Stimulated activated CD8-positive, alpha-beta memory T cell treated with anti-CD3 and anti-CD28 coated beads, Interleukin-7, amount 100 ng/mL, for 48 hours (primary cell): ENCODE measurements around the gene EHBP1.
A peak's percentile ranks its signal among the peaks of the same experiment; 100 is the strongest.

Source experiments
- DNase-seq, 2 donors: peaks; one replicate each; pipeline ENCODE4 v3.0.0-alpha.2; 2020; ENCODE audit warnings: low read depth in 1 of 2; ENCODE audit errors: extremely low read depth in 1 of 2

EHBP1 gene

GRCh38 chr2:62812921-62813825, 107.7 kb downstream of the EHBP1 start:
- DNase-seq, result no peak

GRCh38 chr2:62814123-62814522, 108.6 kb downstream of the EHBP1 start:
- DNase-seq, result no peak

GRCh38 chr2:62817348-62817747, 111.8 kb downstream of the EHBP1 start:
- no peak for DNase-seq

GRCh38 chr2:62817995-62818713, 112.6 kb downstream of the EHBP1 start:
- DNase-seq, result no peak

- no peak for DNase-seq
Observed at GRCh38 chr2:62822549-62822948, 117.0 kb downstream of the EHBP1 start.

- DNase-seq, result no peak
Observed at GRCh38 chr2:62824388-62824787, 118.9 kb downstream of the EHBP1 start.

GRCh38 chr2:62826141-62826540, 120.6 kb downstream of the EHBP1 start:
- DNase-seq, result no peak

- no peak for DNase-seq
Observed at GRCh38 chr2:62826953-62827675, 121.6 kb downstream of the EHBP1 start.

GRCh38 chr2:62831729-62832128, 126.2 kb downstream of the EHBP1 start:
- DNase-seq, result no peak

- DNase-seq, result no peak
Observed at GRCh38 chr2:62844311-62845090, 139.0 kb downstream of the EHBP1 start.

GRCh38 chr2:62845256-62845655, 139.7 kb downstream of the EHBP1 start:
- no peak for DNase-seq

GRCh38 chr2:62852254-62852653, 146.7 kb downstream of the EHBP1 start:
- no peak for DNase-seq

GRCh38 chr2:62854600-62855514, 149.3 kb downstream of the EHBP1 start:
- DNase-seq, result no peak

- no peak for DNase-seq
Observed at GRCh38 chr2:62856228-62857040, 150.9 kb downstream of the EHBP1 start.

- DNase-seq, result no peak
Observed at GRCh38 chr2:62857139-62857931, 151.8 kb downstream of the EHBP1 start.

- DNase-seq, result no peak
Observed at GRCh38 chr2:62858231-62858832, 152.8 kb downstream of the EHBP1 start.

- peak in 1 of 2 donors; percentile 11 for DNase-seq
Observed at GRCh38 chr2:62868947-62869346, 163.4 kb downstream of the EHBP1 start.

GRCh38 chr2:62870966-62871365, 165.5 kb downstream of the EHBP1 start:
- no peak for DNase-seq
